ENCODE data around the gene STUM. TPM values are rescaled to one million over a fixed set of nuclear protein-coding genes. Genes with fewer than 3 reads are reported as not detected.

The STUM gene
- total and polyA plus RNA-seq, 2 donors: 0.80 to 1.0 TPM

GRCh38 chr1:226553266-226553923 is 4.8 kb downstream of the STUM start:
- Histone ChIP-seq H3K27me3 (ENCODE audit: control insufficient read depth in 2 of 2, insufficient read depth in 1 of 2, low read length in 1 of 2) (peaks cover 29 to 75% of the 10 kb centered on the region in 2 donors), H3K27ac (ENCODE audit: low read depth in 1 of 2, low read length in 1 of 2) (no peak overlapping the region), H3K4me1 (ENCODE audit: control insufficient read depth in 2 of 2, insufficient read depth in 2 of 2, low read length in 2 of 2) (peaks cover 0 to 19% of the 10 kb centered on the region in 2 donors), H3K4me3 (ENCODE audit: low read length in 2 of 2) (no peak overlapping the region), H3K36me3 (ENCODE audit: control insufficient read depth in 2 of 2, insufficient read depth in 2 of 2, low read length in 1 of 2) (no peaks in the 10 kb centered on the region), H3K9me3 (ENCODE audit: control insufficient read depth in 2 of 2, insufficient read depth in 1 of 2, low read length in 1 of 2) (peaks cover 0 to 8% of the 10 kb centered on the region in 2 donors)
- DNase-seq (ENCODE audit: low read depth in 6 of 9, low spot score in 9 of 9): no peak
- WGBS: 92% methylated on average over 2 of the region's 2 CpGs

- Histone ChIP-seq H3K9me3 (ENCODE audit: control insufficient read depth in 2 of 2, insufficient read depth in 1 of 2, low read length in 1 of 2) (peaks cover 0 to 8% of the 10 kb centered on the region in 2 donors), H3K4me1 (ENCODE audit: control insufficient read depth in 2 of 2, insufficient read depth in 2 of 2, low read length in 2 of 2) (peaks cover 0 to 17% of the 10 kb centered on the region in 2 donors), H3K27ac (ENCODE audit: low read depth in 1 of 2, low read length in 1 of 2) (no peak overlapping the region), H3K27me3 (ENCODE audit: control insufficient read depth in 2 of 2, insufficient read depth in 1 of 2, low read length in 1 of 2) (peaks cover 24 to 70% of the 10 kb centered on the region in 2 donors), H3K4me3 (ENCODE audit: low read length in 2 of 2) (no peak overlapping the region), H3K36me3 (ENCODE audit: control insufficient read depth in 2 of 2, insufficient read depth in 2 of 2, low read length in 1 of 2) (no peaks in the 10 kb centered on the region)
- WGBS: 88% methylated on average over 6 of the region's 6 CpGs
- DNase-seq (ENCODE audit: low read depth in 6 of 9, low spot score in 9 of 9): no peak
These were observed 5.3 kb downstream of the STUM start for GRCh38 chr1:226553924-226554282.

- H3K36me3 ChIP-seq (ENCODE audit: control insufficient read depth in 2 of 2, insufficient read depth in 2 of 2, low read length in 1 of 2): no peaks in the 10 kb centered on the region
- 96% methylated on average over 4 of the region's 4 CpGs for WGBS
- H3K27me3 ChIP-seq (ENCODE audit: control insufficient read depth in 2 of 2, insufficient read depth in 1 of 2, low read length in 1 of 2): peaks cover 15 to 58% of the 10 kb centered on the region in 2 donors
- H3K27ac ChIP-seq (ENCODE audit: low read depth in 1 of 2, low read length in 1 of 2): no peak overlapping the region
- H3K9me3 ChIP-seq (ENCODE audit: control insufficient read depth in 2 of 2, insufficient read depth in 1 of 2, low read length in 1 of 2): peaks cover 0 to 3% of the 10 kb centered on the region in 2 donors
- DNase-seq (ENCODE audit: low read depth in 6 of 9, low spot score in 9 of 9): no peak
- peaks cover 0 to 6% of the 10 kb centered on the region in 2 donors for H3K4me1 ChIP-seq (ENCODE audit: control insufficient read depth in 2 of 2, insufficient read depth in 2 of 2, low read length in 2 of 2)
- H3K4me3 ChIP-seq (ENCODE audit: low read length in 2 of 2): no peak overlapping the region
These were observed 6.5 kb downstream of the STUM start for GRCh38 chr1:226555092-226555491.

- peaks cover 3 to 36% of the 10 kb centered on the region in 2 donors for H3K27me3 ChIP-seq (ENCODE audit: control insufficient read depth in 2 of 2, insufficient read depth in 1 of 2, low read length in 1 of 2)
- DNase-seq (ENCODE audit: low read depth in 6 of 9, low spot score in 9 of 9): no peak
- H3K9me3 ChIP-seq (ENCODE audit: control insufficient read depth in 2 of 2, insufficient read depth in 1 of 2, low read length in 1 of 2): no peaks in the 10 kb centered on the region
- no peaks in the 10 kb centered on the region for H3K4me1 ChIP-seq (ENCODE audit: control insufficient read depth in 2 of 2, insufficient read depth in 2 of 2, low read length in 2 of 2)
- H3K27ac ChIP-seq (ENCODE audit: low read depth in 1 of 2, low read length in 1 of 2): no peak overlapping the region
- no peaks in the 10 kb centered on the region for H3K36me3 ChIP-seq (ENCODE audit: control insufficient read depth in 2 of 2, insufficient read depth in 2 of 2, low read length in 1 of 2)
- 92% methylated on average over 2 of the region's 2 CpGs for WGBS
- H3K4me3 ChIP-seq (ENCODE audit: low read length in 2 of 2): no peak overlapping the region
These were observed 8.9 kb downstream of the STUM start for GRCh38 chr1:226557424-226557823.

DNA sequence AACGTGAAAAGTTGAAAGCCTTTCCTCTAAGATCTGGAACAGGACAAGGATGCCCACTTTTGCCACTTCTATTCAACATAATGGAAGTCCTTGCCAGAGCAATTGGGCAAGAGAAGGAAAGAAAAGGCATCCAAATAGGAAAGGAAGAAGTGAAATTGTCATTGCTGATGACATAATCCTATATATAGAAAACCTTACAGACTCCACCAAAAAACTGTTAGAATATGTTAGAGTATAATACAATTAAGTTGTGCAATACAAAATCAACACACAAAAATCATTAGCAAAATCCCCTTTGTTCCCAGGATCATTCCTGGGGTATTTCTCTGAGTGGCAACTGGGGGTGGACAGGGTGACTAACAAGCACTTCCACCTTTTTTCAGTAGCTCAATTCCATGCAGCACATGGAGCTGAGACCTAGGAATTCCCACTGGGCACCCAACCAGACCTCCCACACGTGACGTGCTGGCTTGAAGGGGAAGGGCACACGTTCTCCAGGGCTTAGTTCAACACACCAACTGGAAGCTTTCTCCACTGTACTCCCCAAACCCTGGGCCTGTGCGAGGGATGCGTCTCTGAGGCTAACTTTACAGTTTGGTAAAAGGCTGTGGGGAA is 9.6 kb downstream of the STUM start:
- WGBS: 93% methylated on average over 6 of the region's 6 CpGs
- DNase-seq (ENCODE audit: low read depth in 6 of 9, low spot score in 9 of 9): no peak
- Histone ChIP-seq H3K9me3 (ENCODE audit: control insufficient read depth in 2 of 2, insufficient read depth in 1 of 2, low read length in 1 of 2) (no peaks in the 10 kb centered on the region), H3K4me3 (ENCODE audit: low read length in 2 of 2) (no peak overlapping the region), H3K27ac (ENCODE audit: low read depth in 1 of 2, low read length in 1 of 2) (no peak overlapping the region), H3K27me3 (ENCODE audit: control insufficient read depth in 2 of 2, insufficient read depth in 1 of 2, low read length in 1 of 2) (peaks cover 3 to 32% of the 10 kb centered on the region in 2 donors), H3K36me3 (ENCODE audit: control insufficient read depth in 2 of 2, insufficient read depth in 2 of 2, low read length in 1 of 2) (no peaks in the 10 kb centered on the region), H3K4me1 (ENCODE audit: control insufficient read depth in 2 of 2, insufficient read depth in 2 of 2, low read length in 2 of 2) (no peaks in the 10 kb centered on the region)

- 95% methylated on average over 7 of the region's 7 CpGs for WGBS
- no peak for DNase-seq (ENCODE audit: low read depth in 6 of 9, low spot score in 9 of 9)
- Histone ChIP-seq H3K9me3 (ENCODE audit: control insufficient read depth in 2 of 2, insufficient read depth in 1 of 2, low read length in 1 of 2) (no peaks in the 10 kb centered on the region), H3K36me3 (ENCODE audit: control insufficient read depth in 2 of 2, insufficient read depth in 2 of 2, low read length in 1 of 2) (no peaks in the 10 kb centered on the region), H3K27me3 (ENCODE audit: control insufficient read depth in 2 of 2, insufficient read depth in 1 of 2, low read length in 1 of 2) (peaks cover 0 to 15% of the 10 kb centered on the region in 2 donors), H3K4me1 (ENCODE audit: control insufficient read depth in 2 of 2, insufficient read depth in 2 of 2, low read length in 2 of 2) (no peaks in the 10 kb centered on the region), H3K27ac (ENCODE audit: low read depth in 1 of 2, low read length in 1 of 2) (no peak overlapping the region), H3K4me3 (ENCODE audit: low read length in 2 of 2) (no peak overlapping the region)
These were observed 11.7 kb downstream of the STUM start for GRCh38 chr1:226560243-226560642.

DNA sequence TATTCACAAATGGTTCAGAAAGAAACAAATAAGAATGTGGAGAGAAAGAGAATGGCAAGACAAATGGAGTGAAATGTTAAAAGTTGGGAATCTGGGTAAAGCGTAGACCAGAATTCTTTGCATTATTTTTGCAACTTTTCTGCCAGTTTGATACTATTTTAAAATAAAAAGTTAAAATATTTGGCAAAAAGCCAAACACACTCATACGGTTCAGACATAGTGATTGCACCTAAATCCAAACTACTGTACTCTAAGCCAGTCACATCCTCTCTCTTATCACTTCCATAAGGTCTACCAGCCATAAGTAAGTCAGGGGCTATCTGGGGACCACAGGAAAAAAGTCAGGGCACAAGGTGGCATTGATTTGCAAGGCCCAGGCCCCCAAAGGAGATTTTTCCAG is 14.4 kb downstream of the STUM start:
- H3K9me3 ChIP-seq (ENCODE audit: control insufficient read depth in 2 of 2, insufficient read depth in 1 of 2, low read length in 1 of 2): no peaks in the 10 kb centered on the region
- no peak overlapping the region for H3K4me3 ChIP-seq (ENCODE audit: low read length in 2 of 2)
- no peaks in the 10 kb centered on the region for H3K4me1 ChIP-seq (ENCODE audit: control insufficient read depth in 2 of 2, insufficient read depth in 2 of 2, low read length in 2 of 2)
- 87% methylated on average over 2 of the region's 2 CpGs for WGBS
- H3K27ac ChIP-seq (ENCODE audit: low read depth in 1 of 2, low read length in 1 of 2): no peak overlapping the region
- H3K27me3 ChIP-seq (ENCODE audit: control insufficient read depth in 2 of 2, insufficient read depth in 1 of 2, low read length in 1 of 2): peaks cover 0 to 17% of the 10 kb centered on the region in 2 donors
- no peak for DNase-seq (ENCODE audit: low read depth in 6 of 9, low spot score in 9 of 9)
- H3K36me3 ChIP-seq (ENCODE audit: control insufficient read depth in 2 of 2, insufficient read depth in 2 of 2, low read length in 1 of 2): no peaks in the 10 kb centered on the region

GRCh38 chr1:226563666-226564065 is 15.1 kb downstream of the STUM start:
- 96% methylated on average over 6 of the region's 6 CpGs for WGBS
- Histone ChIP-seq H3K4me3 (ENCODE audit: low read length in 2 of 2) (no peak overlapping the region), H3K36me3 (ENCODE audit: control insufficient read depth in 2 of 2, insufficient read depth in 2 of 2, low read length in 1 of 2) (no peaks in the 10 kb centered on the region), H3K27ac (ENCODE audit: low read depth in 1 of 2, low read length in 1 of 2) (no peak overlapping the region), H3K4me1 (ENCODE audit: control insufficient read depth in 2 of 2, insufficient read depth in 2 of 2, low read length in 2 of 2) (no peaks in the 10 kb centered on the region), H3K27me3 (ENCODE audit: control insufficient read depth in 2 of 2, insufficient read depth in 1 of 2, low read length in 1 of 2) (peaks cover 0 to 21% of the 10 kb centered on the region in 2 donors), H3K9me3 (ENCODE audit: control insufficient read depth in 2 of 2, insufficient read depth in 1 of 2, low read length in 1 of 2) (no peaks in the 10 kb centered on the region)
- DNase-seq (ENCODE audit: low read depth in 6 of 9, low spot score in 9 of 9): no peak

DNA sequence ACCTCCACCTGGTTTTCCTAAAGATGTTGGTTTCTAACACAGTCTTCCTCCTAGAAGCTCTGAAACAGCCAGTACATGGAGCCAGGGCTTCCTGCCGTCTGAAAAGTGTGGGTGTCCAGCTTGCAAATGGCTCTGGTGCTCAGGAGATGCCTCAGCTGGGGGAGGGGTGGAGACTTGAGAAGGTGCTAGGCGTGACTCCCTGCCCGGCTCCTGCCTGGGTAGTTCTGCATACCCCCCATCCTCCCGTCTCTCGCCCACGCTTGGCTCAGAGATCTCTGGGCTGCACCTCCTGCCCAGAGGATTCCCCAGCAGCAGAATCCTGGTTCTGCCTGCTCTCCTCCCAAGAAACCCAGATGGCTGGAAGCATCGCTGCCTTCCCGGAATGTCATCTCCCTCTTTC is 16.9 kb downstream of the STUM start:
- WGBS: 94% methylated on average over 8 of the region's 8 CpGs
- no peak overlapping the region for H3K27ac ChIP-seq (ENCODE audit: low read depth in 1 of 2, low read length in 1 of 2)
- no peak for DNase-seq (ENCODE audit: low read depth in 6 of 9, low spot score in 9 of 9)
- H3K27me3 ChIP-seq (ENCODE audit: control insufficient read depth in 2 of 2, insufficient read depth in 1 of 2, low read length in 1 of 2): peaks cover 0 to 25% of the 10 kb centered on the region in 2 donors
- H3K9me3 ChIP-seq (ENCODE audit: control insufficient read depth in 2 of 2, insufficient read depth in 1 of 2, low read length in 1 of 2): no peaks in the 10 kb centered on the region
- no peak overlapping the region for H3K4me3 ChIP-seq (ENCODE audit: low read length in 2 of 2)
- H3K4me1 ChIP-seq (ENCODE audit: control insufficient read depth in 2 of 2, insufficient read depth in 2 of 2, low read length in 2 of 2): no peaks in the 10 kb centered on the region
- no peaks in the 10 kb centered on the region for H3K36me3 ChIP-seq (ENCODE audit: control insufficient read depth in 2 of 2, insufficient read depth in 2 of 2, low read length in 1 of 2)
